ENCODE measurements around the gene TK1. TPM values are rescaled to one million over a fixed set of nuclear protein-coding genes. Genes with fewer than 3 reads are reported as not detected.

Gene TK1, protein sequence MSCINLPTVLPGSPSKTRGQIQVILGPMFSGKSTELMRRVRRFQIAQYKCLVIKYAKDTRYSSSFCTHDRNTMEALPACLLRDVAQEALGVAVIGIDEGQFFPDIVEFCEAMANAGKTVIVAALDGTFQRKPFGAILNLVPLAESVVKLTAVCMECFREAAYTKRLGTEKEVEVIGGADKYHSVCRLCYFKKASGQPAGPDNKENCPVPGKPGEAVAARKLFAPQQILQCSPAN
- polyA plus RNA-seq (2011; rRNA removed) (86.1 and 90.9 TPM in 2 replicates), polyA plus RNA-seq (2017; fragmentation: RNase III; extraction: RNeasy Plus Mini Kit Qiagen cat#74134 plus additional on column Dnase treatment) (342 to 380 TPM (median 355 TPM) in 3 replicates), polyA minus RNA-seq (2011; rRNA and poly(A)+ RNA removed) (103 and 148 TPM in 2 replicates)
- polyA plus RNA-seq (2012; cell fraction: cytosol; rRNA removed): 504 and 555 TPM in 2 replicates
- 355 and 514 TPM in 2 replicates for polyA plus RNA-seq (2012; cell fraction: nucleus; rRNA removed)

DNA sequence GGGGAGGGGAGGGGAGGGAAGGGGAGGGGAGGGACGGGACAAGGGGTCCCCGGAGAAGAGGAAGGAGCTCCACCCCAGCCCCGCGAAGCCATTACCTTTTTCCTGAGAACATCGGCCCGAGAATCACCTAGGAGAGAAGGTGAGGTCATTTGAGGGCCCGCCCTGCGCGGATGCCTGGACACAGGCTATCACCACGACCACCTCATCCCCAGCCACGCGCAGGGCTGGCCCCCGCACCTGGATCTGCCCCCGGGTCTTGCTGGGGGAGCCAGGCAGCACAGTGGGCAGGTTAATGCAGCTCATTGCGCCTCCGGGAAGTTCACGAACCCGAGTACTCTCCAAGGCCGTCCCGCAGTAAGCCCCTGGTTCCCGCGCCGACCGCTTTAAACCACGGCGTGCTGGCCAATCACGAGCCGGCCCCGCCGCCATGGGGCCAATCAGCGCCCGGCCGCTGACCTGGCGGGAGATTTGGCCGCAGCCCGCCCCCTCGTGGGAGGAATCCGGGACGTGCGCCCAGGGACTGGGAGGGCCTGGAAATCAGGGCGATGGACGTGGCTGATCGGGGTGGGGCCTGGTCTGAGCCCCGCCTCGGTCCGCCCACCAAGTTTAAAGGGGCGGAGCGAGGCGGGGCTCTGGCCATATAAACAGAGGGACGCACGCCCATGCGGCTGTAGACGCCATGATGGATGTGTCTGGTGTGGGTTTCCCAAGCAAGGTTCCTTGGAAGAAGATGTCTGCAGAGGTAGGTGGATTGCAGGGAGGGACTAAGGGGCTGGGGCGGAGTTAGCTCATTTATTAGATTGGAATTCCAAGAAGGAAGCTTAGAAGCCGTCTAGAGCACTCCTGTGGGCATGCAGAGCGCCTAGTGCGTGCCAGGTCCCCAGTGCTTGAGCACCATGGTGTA, at the start of gene TK1, which contains the start of gene AFMID:
Gene TK1 (minus strand): TSS at position 361 of the 904 bp plus-strand sequence. CDS start 58 bp downstream, at position 303.
Gene AFMID (plus strand): TSS at position 671 of the 904 bp plus-strand sequence. CDS start 9 bp downstream, at position 680.
- POLR2A ChIA-PET: interaction anchor here (0.5 to 2.1 kb wide), 7 partner anchors 10 to 1570 kb away, joined by 3 to 5 read pairs (median 4); no protein-coding TSS in a partner anchor
- no peak for TF ChIP-seq MAFK (IDR thresholded peaks at IDR 0.05; ENCODE audit: partially characterized antibody)
- no peak for TF ChIP-seq EHMT2 (IDR thresholded peaks at IDR 0.05; ENCODE audit: low read depth)
- TF ChIP-seq ZC3H11A (IDR thresholded peaks at IDR 0.05): no peak
- no peak for TF ChIP-seq HOXB13 (CRISPR knock-in tag; IDR thresholded peaks at IDR 0.05; ENCODE audit: low read depth)
- TF ChIP-seq HOXA7 (CRISPR knock-in tag; IDR thresholded peaks at IDR 0.05): no peak
- no peak for TF ChIP-seq CBX8 (IDR thresholded peaks at IDR 0.05)
- TF ChIP-seq, protein P1, sequence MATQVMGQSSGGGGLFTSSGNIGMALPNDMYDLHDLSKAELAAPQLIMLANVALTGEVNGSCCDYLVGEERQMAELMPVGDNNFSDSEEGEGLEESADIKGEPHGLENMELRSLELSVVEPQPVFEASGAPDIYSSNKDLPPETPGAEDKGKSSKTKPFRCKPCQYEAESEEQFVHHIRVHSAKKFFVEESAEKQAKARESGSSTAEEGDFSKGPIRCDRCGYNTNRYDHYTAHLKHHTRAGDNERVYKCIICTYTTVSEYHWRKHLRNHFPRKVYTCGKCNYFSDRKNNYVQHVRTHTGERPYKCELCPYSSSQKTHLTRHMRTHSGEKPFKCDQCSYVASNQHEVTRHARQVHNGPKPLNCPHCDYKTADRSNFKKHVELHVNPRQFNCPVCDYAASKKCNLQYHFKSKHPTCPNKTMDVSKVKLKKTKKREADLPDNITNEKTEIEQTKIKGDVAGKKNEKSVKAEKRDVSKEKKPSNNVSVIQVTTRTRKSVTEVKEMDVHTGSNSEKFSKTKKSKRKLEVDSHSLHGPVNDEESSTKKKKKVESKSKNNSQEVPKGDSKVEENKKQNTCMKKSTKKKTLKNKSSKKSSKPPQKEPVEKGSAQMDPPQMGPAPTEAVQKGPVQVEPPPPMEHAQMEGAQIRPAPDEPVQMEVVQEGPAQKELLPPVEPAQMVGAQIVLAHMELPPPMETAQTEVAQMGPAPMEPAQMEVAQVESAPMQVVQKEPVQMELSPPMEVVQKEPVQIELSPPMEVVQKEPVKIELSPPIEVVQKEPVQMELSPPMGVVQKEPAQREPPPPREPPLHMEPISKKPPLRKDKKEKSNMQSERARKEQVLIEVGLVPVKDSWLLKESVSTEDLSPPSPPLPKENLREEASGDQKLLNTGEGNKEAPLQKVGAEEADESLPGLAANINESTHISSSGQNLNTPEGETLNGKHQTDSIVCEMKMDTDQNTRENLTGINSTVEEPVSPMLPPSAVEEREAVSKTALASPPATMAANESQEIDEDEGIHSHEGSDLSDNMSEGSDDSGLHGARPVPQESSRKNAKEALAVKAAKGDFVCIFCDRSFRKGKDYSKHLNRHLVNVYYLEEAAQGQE (IDR thresholded peaks at IDR 0.05): no peak
- TF ChIP-seq RNF2 (IDR thresholded peaks at IDR 0.05; ENCODE audit: borderline replicate concordance, low read depth): no peak
- no peak; a peak in 1 of 4 replicates for TF ChIP-seq CEBPB (IDR thresholded peaks at IDR 0.05)
- TF ChIP-seq PHF8 (IDR thresholded peaks at IDR 0.05; ENCODE audit: borderline replicate concordance, low read depth): peak; percentile 60; the same call in 1 of the 2 replicates
- TF ChIP-seq EHF (CRISPR knock-in tag; IDR thresholded peaks at IDR 0.05): no peak
- no peak for TF ChIP-seq FOXS1 (CRISPR knock-in tag; IDR thresholded peaks at IDR 0.05)
- TF ChIP-seq, protein P2, sequence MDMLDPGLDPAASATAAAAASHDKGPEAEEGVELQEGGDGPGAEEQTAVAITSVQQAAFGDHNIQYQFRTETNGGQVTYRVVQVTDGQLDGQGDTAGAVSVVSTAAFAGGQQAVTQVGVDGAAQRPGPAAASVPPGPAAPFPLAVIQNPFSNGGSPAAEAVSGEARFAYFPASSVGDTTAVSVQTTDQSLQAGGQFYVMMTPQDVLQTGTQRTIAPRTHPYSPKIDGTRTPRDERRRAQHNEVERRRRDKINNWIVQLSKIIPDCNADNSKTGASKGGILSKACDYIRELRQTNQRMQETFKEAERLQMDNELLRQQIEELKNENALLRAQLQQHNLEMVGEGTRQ (IDR thresholded peaks at IDR 0.05): peak; percentile 68
- peak in 1 of 2 experiments; percentile 29; a peak in 1 of 5 replicates for TF ChIP-seq RAD21 (conservative IDR thresholded peaks at IDR 0.05 in 1 of 2, IDR thresholded peaks at IDR 0.05 in 1 of 2)
- no peak for TF ChIP-seq ESRRA (IDR thresholded peaks at IDR 0.05; ENCODE audit: borderline replicate concordance, low read length)
- TF ChIP-seq TFCP2L1 (CRISPR knock-in tag; IDR thresholded peaks at IDR 0.05): no peak
- TF ChIP-seq MYC (IDR thresholded peaks at IDR 0.05; ENCODE audit: borderline replicate concordance, low read length): peak; percentile 92; the same call in 1 of the 2 replicates
- no peak for TF ChIP-seq RARB (CRISPR knock-in tag; IDR thresholded peaks at IDR 0.05)
- TF ChIP-seq RFX5 (IDR thresholded peaks at IDR 0.05): peak; percentile 73; the same call in 1 of the 2 replicates
- TF ChIP-seq JUNB (IDR thresholded peaks at IDR 0.05): no peak
- TF ChIP-seq GATA3 (IDR thresholded peaks at IDR 0.05; ENCODE audit: borderline replicate concordance): no peak
- no peak for TF ChIP-seq MAZ (IDR thresholded peaks at IDR 0.05; ENCODE audit: borderline replicate concordance, low read depth, low read length)
- TF ChIP-seq RCOR1 (IDR thresholded peaks at IDR 0.05; ENCODE audit: low read depth, low read length): no peak
- TF ChIP-seq BHLHE40 (IDR thresholded peaks at IDR 0.05; ENCODE audit: low read depth, low read length): 0 out of 2 replicates have a peak, but pooled peaks have one; percentile 18
- TF ChIP-seq KDM5A (IDR thresholded peaks at IDR 0.05): 0 out of 2 replicates have a peak, but pooled peaks have one; percentile 49
- TF ChIP-seq, protein P3, sequence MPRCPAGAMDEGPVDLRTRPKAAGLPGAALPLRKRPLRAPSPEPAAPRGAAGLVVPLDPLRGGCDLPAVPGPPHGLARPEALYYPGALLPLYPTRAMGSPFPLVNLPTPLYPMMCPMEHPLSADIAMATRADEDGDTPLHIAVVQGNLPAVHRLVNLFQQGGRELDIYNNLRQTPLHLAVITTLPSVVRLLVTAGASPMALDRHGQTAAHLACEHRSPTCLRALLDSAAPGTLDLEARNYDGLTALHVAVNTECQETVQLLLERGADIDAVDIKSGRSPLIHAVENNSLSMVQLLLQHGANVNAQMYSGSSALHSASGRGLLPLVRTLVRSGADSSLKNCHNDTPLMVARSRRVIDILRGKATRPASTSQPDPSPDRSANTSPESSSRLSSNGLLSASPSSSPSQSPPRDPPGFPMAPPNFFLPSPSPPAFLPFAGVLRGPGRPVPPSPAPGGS (IDR thresholded peaks at IDR 0.05): peak; percentile 95
- TF ChIP-seq HOXB5 (CRISPR knock-in tag; IDR thresholded peaks at IDR 0.05): peak; percentile 98
- no peak for TF ChIP-seq KDM1A (IDR thresholded peaks at IDR 0.05; ENCODE audit: low read depth)
- TF ChIP-seq ZSCAN20 (CRISPR knock-in tag; IDR thresholded peaks at IDR 0.05): no peak
- TF ChIP-seq HEYL (CRISPR knock-in tag; IDR thresholded peaks at IDR 0.05): no peak
- TF ChIP-seq TP53 (CRISPR knock-in tag; IDR thresholded peaks at IDR 0.05): 0 out of 2 replicates have a peak, but pooled peaks have one; percentile 57
- TF ChIP-seq, protein P4, sequence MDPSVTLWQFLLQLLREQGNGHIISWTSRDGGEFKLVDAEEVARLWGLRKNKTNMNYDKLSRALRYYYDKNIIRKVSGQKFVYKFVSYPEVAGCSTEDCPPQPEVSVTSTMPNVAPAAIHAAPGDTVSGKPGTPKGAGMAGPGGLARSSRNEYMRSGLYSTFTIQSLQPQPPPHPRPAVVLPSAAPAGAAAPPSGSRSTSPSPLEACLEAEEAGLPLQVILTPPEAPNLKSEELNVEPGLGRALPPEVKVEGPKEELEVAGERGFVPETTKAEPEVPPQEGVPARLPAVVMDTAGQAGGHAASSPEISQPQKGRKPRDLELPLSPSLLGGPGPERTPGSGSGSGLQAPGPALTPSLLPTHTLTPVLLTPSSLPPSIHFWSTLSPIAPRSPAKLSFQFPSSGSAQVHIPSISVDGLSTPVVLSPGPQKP (IDR thresholded peaks at IDR 0.05; ENCODE audit: low read depth, low read length): no peak

More for the DNA sequence above, at the start of gene TK1, which contains the start of gene AFMID:
- 2% methylated on average over 33 of the region's 57 CpGs for WGBS (ENCODE audit: missing lambda C conversion rate)
- Histone ChIP-seq H3K4me1 (peaks cover 32% of the 10 kb centered on the region), H3K4me3 (peak within 1 kb of the TSS; percentile 72), H3K9me3 (no peaks in the 10 kb centered on the region), H3K27ac (peak within 1 kb of the TSS; percentile 82 to 88), H3K4me2 (peak within 1 kb of the TSS; percentile 91)
- FAIRE-seq: no peak
- CTCF ChIA-PET: interaction anchor here (0.6 to 7.2 kb wide), 36 partner anchors 12 to 495 kb away, joined by 3 to 105 read pairs (median 4); partner anchors contain the start of genes BIRC5 and TMC6
- ATAC-seq: peak; percentile 93 to 94
- peak; percentile 99 to 100 for DNase-seq (ENCODE audit: low read depth in 1 of 2, low spot score in 1 of 2)
